Progenitor cell of endocrine pancreas (in vitro differentiated cells): ENCODE results near the gene UBE2K. TPM values are rescaled to one million over a fixed set of nuclear protein-coding genes. Genes with fewer than 3 reads are reported as not detected.
"Not testable (repeated sequence)": the region's sequence is repeated elsewhere in the genome, so short reads cannot be mapped to it uniquely, and the experiment has no call there.

Experiments
- DNase-seq: peaks from one replicate; pipeline ENCODE4 v3.0.0; 2021; ENCODE audit warnings: low spot score; ENCODE audit not compliant: unreplicated experiment
- H3K27ac Mint-ChIP-seq: 2 replicates; pipeline ENCODE4 v1.8.0; 2021; ENCODE audit warnings: mild to moderate bottlenecking, moderate library complexity, mixed read lengths
- H3K27me3 Mint-ChIP-seq: 2 replicates; pipeline ENCODE4 v1.8.0; 2021; ENCODE audit warnings: mixed read lengths
- H3K36me3 Mint-ChIP-seq: 2 replicates; pipeline ENCODE4 v1.8.0; 2022; ENCODE audit warnings: mixed read lengths; ENCODE audit not compliant: insufficient read depth
- H3K4me1 Mint-ChIP-seq: 2 replicates; pipeline ENCODE4 v1.8.0; 2021; ENCODE audit warnings: low read depth, mixed read lengths
- H3K4me3 Mint-ChIP-seq: 2 replicates; pipeline ENCODE4 v1.8.0; 2021; ENCODE audit warnings: low read depth, mild to moderate bottlenecking, moderate library complexity, mixed read lengths
- H3K9me3 Mint-ChIP-seq: 2 replicates; pipeline ENCODE4 v1.8.0; 2021; ENCODE audit warnings: low read depth, mixed read lengths
- CTCF ChIP-seq: fragments of 200-600 bp; sonication (generic); IDR thresholded peaks from one replicate; pipeline ENCODE4 v1.5.0; 2021; ENCODE audit warnings: antibody characterized with exemption, mild to moderate bottlenecking; ENCODE audit not compliant: unreplicated experiment
- total RNA-seq: library from RNA; stranded (reverse); gene quantifications from 2 replicates; pipeline ENCODE4 v1.2.1, GENCODE V29; 2021

UBE2K gene
- total RNA-seq, 1 donor from 2014 or later: 110 TPM

- H3K4me1 Mint-ChIP-seq: peaks cover 7% of the 10 kb centered on the region
- no peaks in the 10 kb centered on the region for H3K36me3 Mint-ChIP-seq
- H3K4me3 Mint-ChIP-seq: no peak overlapping the region
- no peak overlapping the region for H3K27ac Mint-ChIP-seq
- H3K27me3 Mint-ChIP-seq: no peaks in the 10 kb centered on the region
- no peaks in the 10 kb centered on the region for H3K9me3 Mint-ChIP-seq
- no peak for DNase-seq
- TF ChIP-seq CTCF: no peak
These were observed 37.2 kb upstream of the UBE2K start for GRCh38 chr4:39660757-39661156.

GRCh38 chr4:39662683-39663082, 35.3 kb upstream of the UBE2K start:
- H3K9me3 Mint-ChIP-seq: no peaks in the 10 kb centered on the region
- no peak for TF ChIP-seq CTCF
- H3K36me3 Mint-ChIP-seq: no peaks in the 10 kb centered on the region
- no peak for DNase-seq
- peaks cover 7% of the 10 kb centered on the region for H3K4me1 Mint-ChIP-seq
- H3K27me3 Mint-ChIP-seq: no peaks in the 10 kb centered on the region
- H3K27ac Mint-ChIP-seq: no peak overlapping the region
- H3K4me3 Mint-ChIP-seq: no peak overlapping the region

DNA sequence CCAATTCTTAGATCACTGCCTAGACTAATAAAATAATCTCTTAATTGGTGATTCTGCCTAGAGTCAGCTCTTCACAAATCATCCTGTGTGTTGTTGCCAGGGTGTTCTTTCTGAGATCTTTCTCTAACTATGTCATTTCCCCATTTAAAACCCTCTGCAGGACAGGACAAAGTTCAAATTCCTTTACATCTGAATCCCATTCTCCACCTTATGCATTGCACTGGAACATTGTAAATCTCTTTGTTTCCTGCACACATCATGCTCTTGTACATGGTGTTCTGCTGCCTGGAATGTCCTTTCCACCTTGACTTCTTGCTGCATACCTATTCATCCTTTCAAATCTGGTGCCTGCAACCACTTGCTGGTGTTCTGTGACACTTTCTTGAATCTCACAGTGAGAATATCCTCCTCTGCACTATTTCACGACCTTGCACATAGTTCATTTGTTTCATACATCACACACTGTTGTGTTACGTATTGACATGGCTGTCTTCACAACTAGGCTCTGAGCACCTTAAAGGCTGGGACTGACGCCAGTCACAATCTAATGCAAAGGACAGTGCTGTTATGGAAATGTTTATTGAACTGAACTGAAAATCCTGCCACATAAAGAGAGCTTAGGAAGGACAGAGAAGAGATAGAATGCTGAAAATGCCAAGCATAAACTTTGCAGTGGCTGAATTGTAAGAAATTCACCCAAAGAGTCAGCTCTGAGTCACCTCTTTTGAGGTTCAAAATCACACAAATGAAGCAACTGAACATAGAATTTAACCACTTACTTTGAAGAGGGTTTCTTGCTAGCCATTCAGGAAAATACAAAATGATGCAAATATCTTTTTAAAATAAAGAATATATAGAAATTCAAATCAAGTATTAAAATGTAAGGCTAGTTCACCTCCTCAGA, 32.9 kb upstream of the UBE2K start:
- Mint-ChIP-seq H3K4me3 (no peak overlapping the region), H3K4me1 (peaks cover 7% of the 10 kb centered on the region), H3K36me3 (no peaks in the 10 kb centered on the region), H3K9me3 (no peaks in the 10 kb centered on the region), H3K27ac (no peak overlapping the region), H3K27me3 (no peaks in the 10 kb centered on the region)
- no peak for TF ChIP-seq CTCF
- no peak for DNase-seq

DNA sequence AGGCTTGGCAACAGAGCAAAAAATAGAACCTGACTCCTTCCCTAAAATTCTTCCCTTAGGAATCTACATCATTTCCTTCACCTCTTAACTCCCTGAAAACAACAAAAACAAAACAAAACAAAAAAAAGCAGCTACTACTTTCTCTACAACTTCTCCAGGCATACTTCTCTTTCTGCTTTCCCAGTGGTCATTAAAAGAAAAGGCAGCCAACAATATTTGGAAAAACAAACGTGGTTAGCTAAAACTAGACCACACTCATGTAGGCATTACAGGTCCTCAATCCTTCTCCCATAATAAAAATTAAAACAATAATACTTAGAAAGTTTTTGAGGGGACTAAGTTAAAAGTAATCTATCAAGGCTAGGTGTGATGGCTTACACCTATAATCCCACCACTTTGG, 30.2 kb upstream of the UBE2K start:
- no peak for TF ChIP-seq CTCF
- no peaks in the 10 kb centered on the region for H3K27me3 Mint-ChIP-seq
- no peak overlapping the region for H3K27ac Mint-ChIP-seq
- no peak overlapping the region for H3K4me3 Mint-ChIP-seq
- no peaks in the 10 kb centered on the region for H3K36me3 Mint-ChIP-seq
- H3K9me3 Mint-ChIP-seq: no peaks in the 10 kb centered on the region
- H3K4me1 Mint-ChIP-seq: peaks cover 7% of the 10 kb centered on the region
- DNase-seq: no peak

- Mint-ChIP-seq H3K27me3 (no peaks in the 10 kb centered on the region), H3K27ac (no peak overlapping the region), H3K36me3 (no peaks in the 10 kb centered on the region), H3K9me3 (no peaks in the 10 kb centered on the region), H3K4me3 (no peak overlapping the region), H3K4me1 (peaks cover 7% of the 10 kb centered on the region)
- TF ChIP-seq CTCF: no peak
- no peak for DNase-seq
These were observed 29.0 kb upstream of the UBE2K start for GRCh38 chr4:39668887-39669286.

GRCh38 chr4:39670296-39670695, 27.6 kb upstream of the UBE2K start:
- not testable (repeated sequence) for H3K27me3 Mint-ChIP-seq, H3K4me1 Mint-ChIP-seq, DNase-seq, H3K9me3 Mint-ChIP-seq, H3K4me3 Mint-ChIP-seq, H3K27ac Mint-ChIP-seq, H3K36me3 Mint-ChIP-seq

DNA sequence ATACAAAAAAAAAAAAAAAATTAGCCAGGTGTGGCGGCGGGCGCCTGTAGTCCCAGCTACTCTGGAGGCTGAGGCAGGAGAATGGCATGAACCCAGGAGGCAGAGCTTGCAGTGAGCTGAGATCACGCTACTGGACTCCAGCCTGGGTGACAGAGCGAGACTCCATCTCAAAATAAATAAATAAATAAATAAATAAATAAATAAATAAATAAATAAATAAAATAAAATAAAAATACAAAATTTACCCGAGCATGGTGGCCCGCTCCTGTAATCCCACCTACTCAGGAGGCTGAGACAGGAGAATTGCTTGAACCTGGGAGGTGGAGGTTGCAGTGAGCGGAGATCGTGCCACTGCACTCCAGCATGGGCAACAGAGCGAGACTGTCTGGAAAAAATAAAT, 22.3 kb upstream of the UBE2K start:
- not testable (repeated sequence) for H3K27me3 Mint-ChIP-seq, H3K27ac Mint-ChIP-seq

GRCh38 chr4:39681003-39681402, 16.9 kb upstream of the UBE2K start:
- not testable (repeated sequence) for H3K4me3 Mint-ChIP-seq, H3K9me3 Mint-ChIP-seq, H3K27ac Mint-ChIP-seq, DNase-seq, H3K4me1 Mint-ChIP-seq, H3K36me3 Mint-ChIP-seq, H3K27me3 Mint-ChIP-seq

More for the DNA sequence above, 22.3 kb upstream of the UBE2K start:
- DNase-seq, H3K9me3 Mint-ChIP-seq, H3K36me3 Mint-ChIP-seq, H3K4me1 Mint-ChIP-seq, H3K4me3 Mint-ChIP-seq: not testable (repeated sequence)
